Measurements from ENCODE around the gene SHTN1. TPM values are rescaled to one million over a fixed set of nuclear protein-coding genes. Genes with fewer than 3 reads are reported as not detected.

The SHTN1 gene
- total RNA-seq, 1 experiment from 2014 or later, result not detected

DNA sequence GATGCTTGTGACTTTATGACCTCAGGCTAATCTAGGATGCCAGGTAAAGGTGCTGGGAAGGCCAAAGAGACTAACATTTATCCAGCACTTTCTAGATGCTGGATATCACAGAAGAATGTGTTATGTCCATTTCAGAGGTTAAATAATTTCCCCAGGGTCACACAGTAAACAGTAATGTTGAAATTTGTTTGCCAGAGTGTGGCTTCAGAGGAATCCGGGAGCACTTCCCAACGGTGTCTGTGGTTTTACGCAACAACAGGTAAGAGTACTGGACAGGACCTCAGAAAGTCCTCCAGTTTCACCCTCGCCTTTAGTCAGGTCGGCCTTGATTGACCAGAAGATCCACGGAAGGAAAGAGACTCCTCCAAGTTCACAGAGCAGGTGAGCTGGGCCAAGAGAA, 1.7 kb downstream of the SHTN1 start:
- no peaks in the 10 kb centered on the region for H4K20me1 ChIP-seq (ENCODE audit: insufficient read depth, low read depth, low read length)
- H3K36me3 ChIP-seq (ENCODE audit: insufficient read depth, low read length), result no peaks in the 10 kb centered on the region
- no peaks in the 10 kb centered on the region for H3K79me2 ChIP-seq (ENCODE audit: low read length)
- H3K4me2 ChIP-seq (ENCODE audit: low read depth, low read length, poor library complexity, severe bottlenecking), result no peak overlapping the region
- no peaks in the 10 kb centered on the region for H3K9me3 ChIP-seq (ENCODE audit: low read length)
- no peak overlapping the region for H2AFZ ChIP-seq (ENCODE audit: low read length)
- no peaks in the 10 kb centered on the region for H3K9me2 ChIP-seq (replicated peaks; ENCODE audit: insufficient read depth, low read length)
- DNase-seq, result no peak
- H3K4me1 ChIP-seq (ENCODE audit: low read length), result no peaks in the 10 kb centered on the region
- no peaks in the 10 kb centered on the region for H3K27me3 ChIP-seq (ENCODE audit: low read length)
- H3K9ac ChIP-seq (ENCODE audit: low read length), result no peak overlapping the region
- no peak overlapping the region for H3K27ac ChIP-seq (ENCODE audit: low read length)
- H3K4me3 ChIP-seq (ENCODE audit: low read length), result no peak overlapping the region

DNA sequence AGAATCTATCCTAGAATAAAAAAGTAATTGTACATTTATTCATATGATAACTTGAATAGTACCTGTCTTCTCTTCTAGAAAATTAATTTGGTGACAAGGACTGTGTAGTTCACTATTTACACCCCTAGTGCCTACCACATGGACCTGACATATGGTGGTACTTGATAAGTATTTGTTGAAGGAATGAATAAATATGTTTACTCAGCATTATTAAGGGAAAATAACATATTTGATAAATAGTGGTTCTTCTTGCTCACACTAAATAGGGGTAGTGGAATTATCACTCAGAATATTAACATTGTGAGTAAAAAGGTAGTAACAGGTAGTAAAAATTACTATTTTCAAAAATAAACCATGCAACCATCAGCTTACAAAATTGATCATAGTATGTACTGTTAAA, 2.8 kb downstream of the SHTN1 start:
- no peak for DNase-seq
- Histone ChIP-seq H2AFZ (ENCODE audit: low read length) (no peak overlapping the region), H3K27ac (ENCODE audit: low read length) (no peak overlapping the region), H3K79me2 (ENCODE audit: low read length) (no peaks in the 10 kb centered on the region), H4K20me1 (ENCODE audit: insufficient read depth, low read depth, low read length) (no peaks in the 10 kb centered on the region), H3K4me1 (ENCODE audit: low read length) (no peaks in the 10 kb centered on the region), H3K9me3 (ENCODE audit: low read length) (no peaks in the 10 kb centered on the region), H3K9ac (ENCODE audit: low read length) (no peak overlapping the region), H3K4me3 (ENCODE audit: low read length) (no peak overlapping the region), H3K36me3 (ENCODE audit: insufficient read depth, low read length) (no peaks in the 10 kb centered on the region), H3K4me2 (ENCODE audit: low read depth, low read length, poor library complexity, severe bottlenecking) (no peak overlapping the region), H3K27me3 (ENCODE audit: low read length) (no peaks in the 10 kb centered on the region), H3K9me2 (replicated peaks; ENCODE audit: insufficient read depth, low read length) (no peaks in the 10 kb centered on the region)

DNA sequence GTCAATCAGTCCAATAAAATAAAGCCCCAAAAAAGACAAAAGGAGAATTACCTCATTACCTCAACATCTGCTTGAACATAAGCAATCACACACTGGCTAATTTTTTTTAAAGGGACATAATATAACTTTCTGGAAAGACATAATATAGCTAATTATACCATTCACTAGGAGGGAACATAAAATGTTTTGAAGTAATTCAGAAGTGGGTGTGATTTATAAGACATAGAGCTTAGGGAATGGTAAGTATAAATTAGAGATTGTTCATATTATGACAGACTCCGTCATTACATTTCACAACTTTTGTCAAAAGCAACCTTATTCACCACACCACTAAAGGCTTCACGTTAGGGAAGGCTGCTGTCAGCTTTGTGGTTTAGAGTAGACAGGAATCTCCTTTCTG, 3.8 kb downstream of the SHTN1 start:
- no peak overlapping the region for H3K4me2 ChIP-seq (ENCODE audit: low read depth, low read length, poor library complexity, severe bottlenecking)
- DNase-seq, result no peak
- no peaks in the 10 kb centered on the region for H3K36me3 ChIP-seq (ENCODE audit: insufficient read depth, low read length)
- H3K27me3 ChIP-seq (ENCODE audit: low read length), result no peaks in the 10 kb centered on the region
- H3K9me3 ChIP-seq (ENCODE audit: low read length), result no peaks in the 10 kb centered on the region
- no peaks in the 10 kb centered on the region for H3K4me1 ChIP-seq (ENCODE audit: low read length)
- no peak overlapping the region for H3K9ac ChIP-seq (ENCODE audit: low read length)
- no peaks in the 10 kb centered on the region for H4K20me1 ChIP-seq (ENCODE audit: insufficient read depth, low read depth, low read length)
- no peaks in the 10 kb centered on the region for H3K79me2 ChIP-seq (ENCODE audit: low read length)
- H2AFZ ChIP-seq (ENCODE audit: low read length), result no peak overlapping the region
- H3K27ac ChIP-seq (ENCODE audit: low read length), result no peak overlapping the region
- no peaks in the 10 kb centered on the region for H3K9me2 ChIP-seq (replicated peaks; ENCODE audit: insufficient read depth, low read length)
- H3K4me3 ChIP-seq (ENCODE audit: low read length), result no peak overlapping the region

DNA sequence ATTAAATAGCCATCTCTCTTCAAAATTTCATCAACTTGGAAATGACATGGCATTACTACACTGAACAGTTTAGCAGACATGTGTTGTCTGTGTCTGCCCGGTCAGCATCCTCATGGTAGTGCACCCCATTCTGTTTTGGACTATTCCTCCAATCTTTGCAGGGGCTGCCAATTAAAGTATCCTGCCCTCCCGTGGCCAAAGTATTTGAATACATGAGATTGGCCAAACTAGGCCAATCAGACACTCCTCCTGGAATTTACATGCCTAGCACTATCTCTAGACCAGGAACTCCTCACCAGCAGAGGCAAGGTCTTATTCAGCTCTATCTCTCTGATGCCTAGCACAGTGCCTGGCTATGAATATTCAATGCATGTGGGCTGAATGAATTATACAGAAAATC, 4.4 kb downstream of the SHTN1 start:
- no peaks in the 10 kb centered on the region for H3K9me3 ChIP-seq (ENCODE audit: low read length)
- H2AFZ ChIP-seq (ENCODE audit: low read length), result no peak overlapping the region
- no peak overlapping the region for H3K4me3 ChIP-seq (ENCODE audit: low read length)
- H3K9ac ChIP-seq (ENCODE audit: low read length), result no peak overlapping the region
- no peaks in the 10 kb centered on the region for H3K27me3 ChIP-seq (ENCODE audit: low read length)
- H3K4me2 ChIP-seq (ENCODE audit: low read depth, low read length, poor library complexity, severe bottlenecking), result no peak overlapping the region
- H3K4me1 ChIP-seq (ENCODE audit: low read length), result no peaks in the 10 kb centered on the region
- H3K79me2 ChIP-seq (ENCODE audit: low read length), result no peaks in the 10 kb centered on the region
- no peak for DNase-seq
- H3K27ac ChIP-seq (ENCODE audit: low read length), result no peak overlapping the region
- no peaks in the 10 kb centered on the region for H4K20me1 ChIP-seq (ENCODE audit: insufficient read depth, low read depth, low read length)
- no peaks in the 10 kb centered on the region for H3K36me3 ChIP-seq (ENCODE audit: insufficient read depth, low read length)
- no peaks in the 10 kb centered on the region for H3K9me2 ChIP-seq (replicated peaks; ENCODE audit: insufficient read depth, low read length)

DNA sequence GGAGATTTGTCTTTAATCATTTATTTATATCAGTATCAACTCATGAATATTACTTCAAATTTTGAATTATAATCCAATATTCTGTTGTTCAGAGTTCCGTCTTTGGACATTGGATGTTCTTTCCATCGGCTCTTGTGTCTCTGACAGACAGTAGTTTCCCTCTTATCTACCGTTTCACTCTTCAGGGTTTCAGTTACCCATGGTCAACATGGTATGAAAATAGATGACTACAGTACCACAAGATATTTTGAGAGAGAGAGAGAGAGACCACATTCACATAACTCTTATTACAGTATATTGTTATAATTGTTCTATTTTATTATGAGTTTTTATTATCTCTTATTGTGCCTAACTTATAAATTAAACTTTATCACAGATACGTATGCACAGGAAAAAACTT, 6.8 kb downstream of the SHTN1 start:
- H3K79me2 ChIP-seq (ENCODE audit: low read length), result no peaks in the 10 kb centered on the region
- H4K20me1 ChIP-seq (ENCODE audit: insufficient read depth, low read depth, low read length), result no peaks in the 10 kb centered on the region
- no peaks in the 10 kb centered on the region for H3K36me3 ChIP-seq (ENCODE audit: insufficient read depth, low read length)
- no peak for DNase-seq
- H3K27me3 ChIP-seq (ENCODE audit: low read length), result no peaks in the 10 kb centered on the region
- no peaks in the 10 kb centered on the region for H3K9me2 ChIP-seq (replicated peaks; ENCODE audit: insufficient read depth, low read length)
- H3K4me1 ChIP-seq (ENCODE audit: low read length), result no peaks in the 10 kb centered on the region
- H3K4me2 ChIP-seq (ENCODE audit: low read depth, low read length, poor library complexity, severe bottlenecking), result no peak overlapping the region
- no peak overlapping the region for H3K4me3 ChIP-seq (ENCODE audit: low read length)
- H3K9me3 ChIP-seq (ENCODE audit: low read length), result no peaks in the 10 kb centered on the region
- no peak overlapping the region for H3K27ac ChIP-seq (ENCODE audit: low read length)
- H3K9ac ChIP-seq (ENCODE audit: low read length), result no peak overlapping the region
- H2AFZ ChIP-seq (ENCODE audit: low read length), result no peak overlapping the region

DNA sequence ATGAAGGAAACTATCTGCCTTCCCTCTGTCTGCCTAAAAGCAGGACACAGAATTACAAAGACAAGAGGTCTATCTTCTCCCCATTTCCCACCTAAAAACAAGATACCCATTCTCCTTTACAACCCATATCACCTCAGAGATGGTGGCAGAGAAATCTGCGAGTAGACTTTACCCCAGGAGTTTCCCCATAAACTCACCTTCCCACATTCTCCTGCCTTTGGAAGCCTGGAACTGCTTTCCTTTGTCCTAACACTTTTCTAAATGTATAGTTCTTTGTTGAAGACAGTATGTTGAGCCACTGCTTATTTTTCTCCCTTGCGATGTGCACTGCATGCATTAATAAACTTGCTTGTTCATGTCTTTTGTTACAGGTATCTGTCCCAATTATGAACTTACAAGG, 8.0 kb downstream of the SHTN1 start:
- Histone ChIP-seq H3K4me2 (ENCODE audit: low read depth, low read length, poor library complexity, severe bottlenecking) (no peak overlapping the region), H4K20me1 (ENCODE audit: insufficient read depth, low read depth, low read length) (no peaks in the 10 kb centered on the region), H2AFZ (ENCODE audit: low read length) (no peak overlapping the region), H3K9ac (ENCODE audit: low read length) (no peak overlapping the region), H3K4me3 (ENCODE audit: low read length) (no peak overlapping the region), H3K27me3 (ENCODE audit: low read length) (no peaks in the 10 kb centered on the region), H3K36me3 (ENCODE audit: insufficient read depth, low read length) (no peaks in the 10 kb centered on the region), H3K9me3 (ENCODE audit: low read length) (no peaks in the 10 kb centered on the region), H3K4me1 (ENCODE audit: low read length) (no peaks in the 10 kb centered on the region), H3K9me2 (replicated peaks; ENCODE audit: insufficient read depth, low read length) (no peaks in the 10 kb centered on the region), H3K27ac (ENCODE audit: low read length) (no peak overlapping the region), H3K79me2 (ENCODE audit: low read length) (no peaks in the 10 kb centered on the region)
- DNase-seq, result no peak

DNA sequence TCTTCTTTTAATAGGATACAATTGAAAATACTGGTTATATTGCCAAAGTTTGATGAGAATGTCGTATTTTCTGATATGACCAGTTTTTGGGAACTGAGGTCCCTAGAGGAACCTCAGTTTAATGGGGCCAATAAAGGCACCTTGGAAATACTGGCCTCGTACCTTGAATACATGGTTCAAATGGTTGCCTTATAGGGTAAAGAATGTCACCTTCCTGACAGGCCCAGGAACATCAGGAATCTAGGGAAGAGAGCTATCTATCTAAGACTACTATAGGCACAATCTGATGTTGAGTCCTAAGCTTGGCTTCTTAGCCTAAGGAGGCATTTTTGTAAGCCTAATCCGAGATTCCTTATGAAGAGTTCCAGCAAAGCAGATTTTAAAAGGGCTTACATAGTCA, 9.3 kb downstream of the SHTN1 start:
- Histone ChIP-seq H3K79me2 (ENCODE audit: low read length) (no peaks in the 10 kb centered on the region), H3K4me2 (ENCODE audit: low read depth, low read length, poor library complexity, severe bottlenecking) (no peak overlapping the region), H3K4me1 (ENCODE audit: low read length) (no peaks in the 10 kb centered on the region), H3K36me3 (ENCODE audit: insufficient read depth, low read length) (no peaks in the 10 kb centered on the region), H3K9me3 (ENCODE audit: low read length) (no peaks in the 10 kb centered on the region), H2AFZ (ENCODE audit: low read length) (no peak overlapping the region), H3K4me3 (ENCODE audit: low read length) (no peak overlapping the region), H4K20me1 (ENCODE audit: insufficient read depth, low read depth, low read length) (no peaks in the 10 kb centered on the region), H3K9me2 (replicated peaks; ENCODE audit: insufficient read depth, low read length) (no peaks in the 10 kb centered on the region), H3K9ac (ENCODE audit: low read length) (no peak overlapping the region), H3K27me3 (ENCODE audit: low read length) (no peaks in the 10 kb centered on the region), H3K27ac (ENCODE audit: low read length) (no peak overlapping the region)
- no peak for DNase-seq

DNA sequence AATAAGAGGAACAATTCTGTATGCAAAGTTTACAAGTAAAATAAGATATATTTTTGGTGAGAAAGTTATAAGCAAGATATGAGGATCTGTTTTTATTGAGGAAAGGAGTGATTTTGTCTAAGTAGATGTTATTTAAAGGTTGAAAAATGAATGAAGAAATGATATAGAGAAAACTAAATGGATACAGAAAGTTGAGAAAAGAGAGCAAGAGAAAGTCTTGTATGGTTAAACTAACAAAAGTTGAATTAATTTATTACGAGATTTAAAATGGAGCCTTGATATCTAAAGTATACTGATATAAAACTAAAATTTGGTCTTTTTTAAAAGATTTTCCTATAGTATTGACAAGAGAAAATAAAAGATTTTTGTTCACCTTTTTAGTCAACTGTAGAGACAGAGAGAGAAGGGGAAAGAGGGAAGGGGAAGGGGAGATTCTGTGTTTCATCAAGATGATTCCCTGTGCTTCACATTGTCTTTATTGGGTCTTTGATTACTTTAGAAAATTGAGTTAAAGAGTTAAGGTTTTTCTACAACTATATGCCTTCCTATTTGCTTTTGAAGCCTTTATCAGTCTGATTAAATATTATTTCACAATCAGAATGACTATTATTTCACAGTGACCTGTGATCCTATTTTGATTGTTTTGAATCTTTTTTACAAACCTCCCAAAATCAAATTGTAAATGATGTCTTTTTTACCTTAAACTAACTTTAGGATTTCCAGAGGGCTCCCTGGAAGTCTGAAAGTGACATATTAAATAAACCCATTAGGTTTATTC, 10.7 kb downstream of the SHTN1 start:
- H3K4me3 ChIP-seq (ENCODE audit: low read length), result no peak overlapping the region
- H3K9ac ChIP-seq (ENCODE audit: low read length), result no peak overlapping the region
- H4K20me1 ChIP-seq (ENCODE audit: insufficient read depth, low read depth, low read length), result no peaks in the 10 kb centered on the region
- H3K27ac ChIP-seq (ENCODE audit: low read length), result no peak overlapping the region
- H3K9me2 ChIP-seq (replicated peaks; ENCODE audit: insufficient read depth, low read length), result no peaks in the 10 kb centered on the region
- H3K27me3 ChIP-seq (ENCODE audit: low read length), result no peaks in the 10 kb centered on the region
- H3K36me3 ChIP-seq (ENCODE audit: insufficient read depth, low read length), result no peaks in the 10 kb centered on the region
- no peaks in the 10 kb centered on the region for H3K4me1 ChIP-seq (ENCODE audit: low read length)
- H2AFZ ChIP-seq (ENCODE audit: low read length), result no peak overlapping the region
- no peaks in the 10 kb centered on the region for H3K79me2 ChIP-seq (ENCODE audit: low read length)
- no peak for DNase-seq
- no peaks in the 10 kb centered on the region for H3K9me3 ChIP-seq (ENCODE audit: low read length)
- H3K4me2 ChIP-seq (ENCODE audit: low read depth, low read length, poor library complexity, severe bottlenecking), result no peak overlapping the region
